ENCODE measurements around the gene TCERG1L.

DNA sequence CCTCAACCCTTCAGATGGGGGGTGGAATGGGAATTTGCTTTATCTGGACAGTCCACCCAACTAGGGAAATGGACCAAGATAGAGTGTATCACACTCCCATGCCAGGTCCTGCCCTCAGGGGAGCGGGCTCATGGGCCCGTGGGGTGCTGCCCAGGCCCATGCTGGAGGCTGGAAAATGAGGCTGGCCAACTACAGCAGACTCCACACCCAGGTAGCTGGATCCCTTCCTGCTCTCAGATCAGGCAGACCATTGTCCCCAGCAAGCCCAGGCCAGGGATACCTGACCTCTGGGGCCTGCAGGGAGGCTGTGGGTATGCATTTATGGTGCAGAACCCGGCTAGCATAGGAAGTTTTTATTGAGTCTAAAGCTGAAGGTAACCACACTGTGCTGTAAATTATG is 162.4 kb downstream of the TCERG1L start:
- TF ChIP-seq SMARCC2 (IDR thresholded peaks at IDR 0.05; ENCODE audit: low read depth) = no peak
- TF ChIP-seq, protein P1, sequence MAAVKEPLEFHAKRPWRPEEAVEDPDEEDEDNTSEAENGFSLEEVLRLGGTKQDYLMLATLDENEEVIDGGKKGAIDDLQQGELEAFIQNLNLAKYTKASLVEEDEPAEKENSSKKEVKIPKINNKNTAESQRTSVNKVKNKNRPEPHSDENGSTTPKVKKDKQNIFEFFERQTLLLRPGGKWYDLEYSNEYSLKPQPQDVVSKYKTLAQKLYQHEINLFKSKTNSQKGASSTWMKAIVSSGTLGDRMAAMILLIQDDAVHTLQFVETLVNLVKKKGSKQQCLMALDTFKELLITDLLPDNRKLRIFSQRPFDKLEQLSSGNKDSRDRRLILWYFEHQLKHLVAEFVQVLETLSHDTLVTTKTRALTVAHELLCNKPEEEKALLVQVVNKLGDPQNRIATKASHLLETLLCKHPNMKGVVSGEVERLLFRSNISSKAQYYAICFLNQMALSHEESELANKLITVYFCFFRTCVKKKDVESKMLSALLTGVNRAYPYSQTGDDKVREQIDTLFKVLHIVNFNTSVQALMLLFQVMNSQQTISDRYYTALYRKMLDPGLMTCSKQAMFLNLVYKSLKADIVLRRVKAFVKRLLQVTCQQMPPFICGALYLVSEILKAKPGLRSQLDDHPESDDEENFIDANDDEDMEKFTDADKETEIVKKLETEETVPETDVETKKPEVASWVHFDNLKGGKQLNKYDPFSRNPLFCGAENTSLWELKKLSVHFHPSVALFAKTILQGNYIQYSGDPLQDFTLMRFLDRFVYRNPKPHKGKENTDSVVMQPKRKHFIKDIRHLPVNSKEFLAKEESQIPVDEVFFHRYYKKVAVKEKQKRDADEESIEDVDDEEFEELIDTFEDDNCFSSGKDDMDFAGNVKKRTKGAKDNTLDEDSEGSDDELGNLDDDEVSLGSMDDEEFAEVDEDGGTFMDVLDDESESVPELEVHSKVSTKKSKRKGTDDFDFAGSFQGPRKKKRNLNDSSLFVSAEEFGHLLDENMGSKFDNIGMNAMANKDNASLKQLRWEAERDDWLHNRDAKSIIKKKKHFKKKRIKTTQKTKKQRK (IDR thresholded peaks at IDR 0.05; ENCODE audit: borderline replicate concordance, low read depth, low read length) = no peak
- TF ChIP-seq, protein P2, sequence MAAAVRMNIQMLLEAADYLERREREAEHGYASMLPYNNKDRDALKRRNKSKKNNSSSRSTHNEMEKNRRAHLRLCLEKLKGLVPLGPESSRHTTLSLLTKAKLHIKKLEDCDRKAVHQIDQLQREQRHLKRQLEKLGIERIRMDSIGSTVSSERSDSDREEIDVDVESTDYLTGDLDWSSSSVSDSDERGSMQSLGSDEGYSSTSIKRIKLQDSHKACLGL (CRISPR knock-in tag; IDR thresholded peaks at IDR 0.05; ENCODE audit: borderline replicate concordance, poor library complexity, severe bottlenecking) = no peak
- no peak for TF ChIP-seq ZNF561 (CRISPR knock-in tag; conservative IDR thresholded peaks at IDR 0.05)
